OCI-LY3 (cell line): ENCODE measurements around the gene NKAIN2.
"Not testable (repeated sequence)": the region's sequence is repeated elsewhere in the genome, so short reads cannot be mapped to it uniquely, and the experiment has no call there.

Experiments used
- H2AFZ ChIP-seq: fragments of 200-600, 300-600 bp; shearing (Covaris generic); 2 replicates; pipeline ENCODE4 v1.6.0; 2014; ENCODE audit warnings: antibody characterized with exemption, low read depth, low read length
- H3K27ac ChIP-seq: fragments of 200-600, 300-600 bp; sonication (generic); 2 replicates; pipeline ENCODE4 v1.5.1; 2014; ENCODE audit warnings: mild to moderate bottlenecking, low read length, moderate library complexity, mixed read lengths
- H3K27me3 ChIP-seq: fragments of 200-600, 300-600 bp; sonication (generic); 2 replicates; pipeline ENCODE4 v1.6.1; 2014; ENCODE audit warnings: low read depth, low read length, mixed read lengths
- H3K36me3 ChIP-seq: fragments of 200-600, 300-600 bp; sonication (generic); replicated peaks from 2 replicates; pipeline ENCODE3; 2014; ENCODE audit warnings: low read depth, low read length, mixed read lengths
- H3K4me1 ChIP-seq: fragments of 300-600, 200-600 bp; sonication (generic); 2 replicates; pipeline ENCODE4 v1.6.1; 2014; ENCODE audit warnings: low read length, mixed read lengths
- H3K4me2 ChIP-seq: fragments of 200-600, 300-600 bp; sonication (generic); 2 replicates; pipeline ENCODE4 v1.6.1; 2014; ENCODE audit warnings: low read length, mixed read lengths
- H3K4me3 ChIP-seq: fragments of 300-600, 200-600 bp; sonication (generic); 2 replicates; pipeline ENCODE4 v1.5.1; 2014; ENCODE audit warnings: antibody characterized with exemption, mild to moderate bottlenecking, low read length, moderate library complexity
- H3K79me2 ChIP-seq: fragments of 300-600, 200-600 bp; shearing (Covaris generic); 2 replicates; pipeline ENCODE4 v1.6.1; 2014; ENCODE audit warnings: mild to moderate bottlenecking, low read length, mixed read lengths
- H3K9ac ChIP-seq: fragments of 300-600, 200-600 bp; shearing (Covaris generic); 2 replicates; pipeline ENCODE4 v1.6.0; 2014; ENCODE audit warnings: mild to moderate bottlenecking, low read length, moderate library complexity
- H3K9me3 ChIP-seq: fragments of 200-600, 300-600 bp; shearing (Covaris generic); 2 replicates; pipeline ENCODE4 v1.6.1; 2014; ENCODE audit warnings: low read length, mixed read lengths; ENCODE audit not compliant: insufficient read depth
- H4K20me1 ChIP-seq: fragments of 200-600, 300-600 bp; sonication (generic); 2 replicates; pipeline ENCODE4 v1.6.1; 2016; ENCODE audit warnings: low read length, mixed read lengths; ENCODE audit not compliant: insufficient read depth
- EZH2phosphoT487 ChIP-seq: fragments of 200-600 bp; shearing (Covaris generic); IDR thresholded peaks from 2 replicates; pipeline ENCODE4 v1.6.1; 2018; ENCODE audit warnings: antibody characterized with exemption, mixed run types, low read depth
- TF ChIP-seq, protein P1 (sequence below): fragments of 200-600, 300-600 bp; sonication (generic); IDR thresholded peaks from 2 replicates; pipeline ENCODE4 v1.5.1; 2014; ENCODE audit warnings: antibody characterized with exemption, low read length, low read depth

NKAIN2 gene

DNA sequence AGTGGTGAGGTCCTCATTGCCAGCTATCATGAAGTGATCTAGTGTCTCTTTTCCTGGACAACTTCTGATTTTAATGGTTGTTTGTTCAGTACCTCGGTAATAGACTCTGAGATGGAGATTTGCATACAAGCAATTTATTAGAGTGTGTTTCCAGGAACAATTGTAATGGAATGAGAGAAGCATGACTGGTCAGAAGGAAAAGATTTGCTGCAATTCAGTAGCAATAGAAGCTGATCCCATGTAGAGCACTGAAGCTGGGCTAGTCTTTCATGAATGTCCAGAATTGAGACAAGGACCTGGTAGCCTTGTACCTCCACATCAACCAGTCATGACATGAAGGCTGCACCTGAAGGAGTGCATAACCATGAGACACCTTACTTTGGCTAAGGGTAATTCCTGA is 526.5 kb downstream of the NKAIN2 start:
- no peak overlapping the region for H3K27ac ChIP-seq
- no peaks in the 10 kb centered on the region for H3K27me3 ChIP-seq
- no peak overlapping the region for H3K4me2 ChIP-seq
- no peaks in the 10 kb centered on the region for H3K9me3 ChIP-seq
- no peaks in the 10 kb centered on the region for H4K20me1 ChIP-seq
- no peak overlapping the region for H3K4me3 ChIP-seq
- no peak overlapping the region for H2AFZ ChIP-seq
- H3K36me3 ChIP-seq = no peaks in the 10 kb centered on the region
- no peaks in the 10 kb centered on the region for H3K4me1 ChIP-seq
- no peak overlapping the region for H3K9ac ChIP-seq
- TF ChIP-seq, protein P1, sequence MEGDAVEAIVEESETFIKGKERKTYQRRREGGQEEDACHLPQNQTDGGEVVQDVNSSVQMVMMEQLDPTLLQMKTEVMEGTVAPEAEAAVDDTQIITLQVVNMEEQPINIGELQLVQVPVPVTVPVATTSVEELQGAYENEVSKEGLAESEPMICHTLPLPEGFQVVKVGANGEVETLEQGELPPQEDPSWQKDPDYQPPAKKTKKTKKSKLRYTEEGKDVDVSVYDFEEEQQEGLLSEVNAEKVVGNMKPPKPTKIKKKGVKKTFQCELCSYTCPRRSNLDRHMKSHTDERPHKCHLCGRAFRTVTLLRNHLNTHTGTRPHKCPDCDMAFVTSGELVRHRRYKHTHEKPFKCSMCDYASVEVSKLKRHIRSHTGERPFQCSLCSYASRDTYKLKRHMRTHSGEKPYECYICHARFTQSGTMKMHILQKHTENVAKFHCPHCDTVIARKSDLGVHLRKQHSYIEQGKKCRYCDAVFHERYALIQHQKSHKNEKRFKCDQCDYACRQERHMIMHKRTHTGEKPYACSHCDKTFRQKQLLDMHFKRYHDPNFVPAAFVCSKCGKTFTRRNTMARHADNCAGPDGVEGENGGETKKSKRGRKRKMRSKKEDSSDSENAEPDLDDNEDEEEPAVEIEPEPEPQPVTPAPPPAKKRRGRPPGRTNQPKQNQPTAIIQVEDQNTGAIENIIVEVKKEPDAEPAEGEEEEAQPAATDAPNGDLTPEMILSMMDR = no peak
- no peak for TF ChIP-seq EZH2phosphoT487
- H3K79me2 ChIP-seq = no peaks in the 10 kb centered on the region

DNA sequence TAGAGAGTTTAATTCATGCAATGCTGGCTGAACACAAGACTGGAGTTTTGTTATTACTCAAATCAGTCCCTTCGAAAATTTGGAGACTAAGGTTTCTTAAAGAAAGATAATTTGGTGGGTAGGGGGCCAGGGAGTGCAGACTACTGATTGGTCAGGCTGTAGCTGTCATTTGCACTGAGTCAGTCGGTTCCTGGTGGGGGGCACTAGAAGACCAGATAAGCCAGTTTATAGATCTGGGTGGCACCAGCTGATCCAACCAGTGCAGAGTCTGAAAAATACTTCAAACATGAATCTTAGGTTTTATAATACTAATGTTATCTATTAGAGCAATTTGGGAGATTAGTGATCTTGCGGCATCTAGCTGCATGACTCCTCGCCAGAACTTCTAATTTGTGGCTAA is 530.7 kb downstream of the NKAIN2 start:
- Histone ChIP-seq H3K36me3 (no peaks in the 10 kb centered on the region), H3K4me2 (no peak overlapping the region), H4K20me1 (no peaks in the 10 kb centered on the region), H3K79me2 (no peaks in the 10 kb centered on the region), H3K27me3 (no peaks in the 10 kb centered on the region), H3K27ac (no peak overlapping the region), H3K9ac (no peak overlapping the region), H2AFZ (no peak overlapping the region), H3K4me3 (no peak overlapping the region), H3K4me1 (no peaks in the 10 kb centered on the region), H3K9me3 (no peaks in the 10 kb centered on the region)
- no peak for TF ChIP-seq EZH2phosphoT487
- TF ChIP-seq, protein P1 = no peak

DNA sequence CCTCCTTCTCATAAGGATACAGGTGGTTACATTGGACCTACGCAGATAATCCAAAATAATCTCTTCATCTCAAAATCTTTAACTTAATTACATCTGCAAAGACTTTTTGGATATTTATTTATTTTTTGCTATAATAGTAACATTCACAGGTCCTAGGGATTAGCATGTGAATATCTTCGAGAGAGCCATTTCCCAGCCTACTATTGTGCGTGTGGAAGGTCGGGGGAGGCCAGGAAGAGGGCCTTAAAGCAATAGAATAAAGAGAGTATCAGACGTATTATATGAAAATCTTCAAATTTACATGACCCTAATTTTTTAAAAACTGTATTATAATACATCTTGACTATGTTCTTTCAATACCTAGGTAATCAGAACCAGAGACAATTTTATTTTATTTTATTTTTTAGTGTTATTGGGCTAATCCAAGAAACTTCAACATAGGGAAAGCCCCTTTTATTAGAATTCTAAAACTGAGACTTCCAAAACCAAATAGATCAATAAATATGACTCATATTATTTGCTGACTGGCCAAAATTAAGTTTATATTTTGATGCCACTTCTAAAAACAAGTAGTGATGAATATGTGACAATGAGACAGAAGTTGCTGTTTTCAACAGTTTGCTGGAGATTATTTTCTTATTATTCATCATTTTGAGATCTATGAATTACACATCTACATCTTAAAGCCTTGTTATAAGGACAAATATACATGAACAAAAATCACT is 536.1 kb downstream of the NKAIN2 start:
- Histone ChIP-seq H3K9ac (no peak overlapping the region), H3K4me3 (no peak overlapping the region), H3K36me3 (no peaks in the 10 kb centered on the region), H3K9me3 (no peaks in the 10 kb centered on the region), H2AFZ (no peak overlapping the region), H3K79me2 (no peaks in the 10 kb centered on the region), H3K27ac (no peak overlapping the region), H4K20me1 (no peaks in the 10 kb centered on the region), H3K4me2 (no peak overlapping the region), H3K27me3 (no peaks in the 10 kb centered on the region), H3K4me1 (no peaks in the 10 kb centered on the region)
- TF ChIP-seq, protein P1 = no peak
- TF ChIP-seq EZH2phosphoT487 = no peak

DNA sequence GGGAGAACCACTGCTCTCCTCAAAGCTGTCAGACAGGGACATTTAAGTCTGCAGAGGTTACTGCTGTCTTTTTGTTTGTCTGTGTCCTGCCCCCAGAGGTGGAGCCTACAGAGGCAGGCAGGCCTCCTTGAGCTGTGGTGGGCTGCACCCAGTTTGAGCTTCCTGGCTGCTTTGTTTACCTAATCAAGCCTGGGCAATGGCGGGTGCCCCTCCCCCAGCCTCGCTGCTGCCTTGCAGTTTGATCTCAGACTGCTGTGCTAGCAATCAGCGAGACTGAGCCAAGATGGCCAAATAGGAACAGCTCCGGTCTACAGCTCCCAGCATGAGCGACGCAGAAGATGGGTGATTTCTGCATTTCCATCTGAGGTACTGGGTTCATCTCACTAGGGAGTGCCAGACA is 544.7 kb downstream of the NKAIN2 start:
- not testable (repeated sequence) for H3K9me3 ChIP-seq, H2AFZ ChIP-seq, H3K27ac ChIP-seq, H3K9ac ChIP-seq, H3K36me3 ChIP-seq, H3K4me2 ChIP-seq, H3K4me3 ChIP-seq, H3K4me1 ChIP-seq, H3K79me2 ChIP-seq, H4K20me1 ChIP-seq, H3K27me3 ChIP-seq
